BLaER1 (cell line): ENCODE measurements around the gene MED13L.

Experiments used
- H3K27ac ChIP-seq: shearing (Covaris generic); formaldehyde crosslinking; 2 replicates; pipeline ENCODE4 v1.8.1; 2022
- H3K27me3 ChIP-seq: shearing (Covaris generic); formaldehyde crosslinking; 2 replicates; pipeline ENCODE4 v1.8.1; 2022
- H3K36me3 ChIP-seq: shearing (Covaris generic); formaldehyde crosslinking; 2 replicates; pipeline ENCODE4 v1.8.1; 2022
- H3K4me1 ChIP-seq: shearing (Covaris generic); formaldehyde crosslinking; 2 replicates; pipeline ENCODE4 v1.8.1; 2022
- H3K4me2 ChIP-seq: shearing (Covaris generic); formaldehyde crosslinking; 2 replicates; pipeline ENCODE4 v1.8.1; 2022
- H3K4me3 ChIP-seq: shearing (Covaris generic); formaldehyde crosslinking; 2 replicates; pipeline ENCODE4 v1.8.1; 2022
- H3K9ac ChIP-seq: shearing (Covaris generic); formaldehyde crosslinking; 2 replicates; pipeline ENCODE4 v1.8.1; 2022
- H3K9me3 ChIP-seq: shearing (Covaris generic); formaldehyde crosslinking; 2 replicates; pipeline ENCODE4 v1.8.1; 2022
- H4K20me1 ChIP-seq: shearing (Covaris generic); formaldehyde crosslinking; 2 replicates; pipeline ENCODE4 v1.8.1; 2022
- Cebpa-rat ChIP-seq: shearing (Covaris generic); IDR thresholded peaks from 2 replicates; pipeline ENCODE4 v1.8.1; 2022

The MED13L gene

DNA sequence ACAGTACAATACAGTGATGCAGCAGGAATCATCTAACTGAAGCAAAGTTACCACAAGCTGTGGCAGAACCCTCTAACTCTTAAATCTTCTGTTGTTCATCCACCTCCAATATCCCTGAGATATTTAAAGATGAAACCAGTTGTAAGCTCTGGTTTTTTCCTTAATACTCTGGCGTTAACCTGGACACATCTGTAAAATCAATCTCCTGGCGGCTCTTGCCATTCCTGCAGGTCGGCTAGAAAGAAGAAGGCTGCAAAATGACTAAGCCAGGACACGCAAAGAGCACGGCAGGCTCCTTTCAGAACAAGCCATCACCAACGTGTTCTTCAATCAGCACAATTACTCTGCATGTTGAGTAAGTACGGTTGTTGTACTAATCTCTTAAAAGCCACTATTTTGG, 309.3 kb downstream of the MED13L start:
- no peak overlapping the region for H3K4me2 ChIP-seq
- no peaks in the 10 kb centered on the region for H3K9me3 ChIP-seq
- no peak overlapping the region for H3K9ac ChIP-seq
- no peak overlapping the region for H3K27ac ChIP-seq
- H3K4me3 ChIP-seq = no peak overlapping the region
- H4K20me1 ChIP-seq = peaks cover 11% of the 10 kb centered on the region; the same call in 1 of the 2 replicates
- H3K4me1 ChIP-seq = no peaks in the 10 kb centered on the region
- no peaks in the 10 kb centered on the region for H3K27me3 ChIP-seq
- TF ChIP-seq Cebpa-rat = no peak
- peaks cover 98% of the 10 kb centered on the region for H3K36me3 ChIP-seq

GRCh38 chr12:115966376-115966775, 311.1 kb downstream of the MED13L start:
- H3K36me3 ChIP-seq = peaks cover 98% of the 10 kb centered on the region
- H3K9ac ChIP-seq = no peak overlapping the region
- H3K27me3 ChIP-seq = no peaks in the 10 kb centered on the region
- peaks cover 4% of the 10 kb centered on the region for H3K4me1 ChIP-seq
- H3K9me3 ChIP-seq = no peaks in the 10 kb centered on the region
- no peak overlapping the region for H3K4me3 ChIP-seq
- H3K4me2 ChIP-seq = no peak overlapping the region
- H3K27ac ChIP-seq = no peak overlapping the region
- H4K20me1 ChIP-seq = peaks cover 14% of the 10 kb centered on the region
- TF ChIP-seq Cebpa-rat = no peak

DNA sequence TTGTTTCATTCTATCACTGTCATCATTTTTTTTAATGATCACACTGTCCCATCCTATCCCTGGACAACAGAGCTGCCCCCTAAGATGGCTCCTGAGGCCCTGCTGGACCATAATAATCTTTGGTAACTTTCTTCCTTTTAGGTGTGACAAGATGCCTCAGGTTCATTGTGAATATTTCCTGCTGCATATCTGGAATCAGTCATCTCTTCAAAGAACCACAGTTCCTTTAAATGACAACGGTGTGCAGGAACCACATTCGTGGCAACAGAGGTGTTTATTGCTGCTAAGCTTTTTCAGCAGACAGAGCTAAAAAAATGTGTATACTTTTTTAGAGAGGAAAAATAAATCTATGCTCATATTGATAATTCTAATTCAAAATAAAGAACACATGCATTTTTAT, 312.9 kb downstream of the MED13L start:
- peaks cover 100% of the 10 kb centered on the region for H3K36me3 ChIP-seq
- no peak overlapping the region for H3K4me3 ChIP-seq
- peaks cover 24% of the 10 kb centered on the region for H4K20me1 ChIP-seq
- H3K27ac ChIP-seq = no peak overlapping the region
- H3K9me3 ChIP-seq = no peaks in the 10 kb centered on the region
- peaks cover 13% of the 10 kb centered on the region for H3K4me1 ChIP-seq
- H3K9ac ChIP-seq = no peak overlapping the region
- no peaks in the 10 kb centered on the region for H3K27me3 ChIP-seq
- TF ChIP-seq Cebpa-rat = no peak
- H3K4me2 ChIP-seq = no peak overlapping the region

GRCh38 chr12:115964214-115964613, 313.3 kb downstream of the MED13L start:
- no peak for TF ChIP-seq Cebpa-rat
- peaks cover 24% of the 10 kb centered on the region for H4K20me1 ChIP-seq
- H3K4me1 ChIP-seq = peaks cover 13% of the 10 kb centered on the region
- no peak overlapping the region for H3K4me3 ChIP-seq
- no peak overlapping the region for H3K9ac ChIP-seq
- H3K9me3 ChIP-seq = no peaks in the 10 kb centered on the region
- no peaks in the 10 kb centered on the region for H3K27me3 ChIP-seq
- H3K27ac ChIP-seq = no peak overlapping the region
- no peak overlapping the region for H3K4me2 ChIP-seq
- peaks cover 96% of the 10 kb centered on the region for H3K36me3 ChIP-seq

DNA sequence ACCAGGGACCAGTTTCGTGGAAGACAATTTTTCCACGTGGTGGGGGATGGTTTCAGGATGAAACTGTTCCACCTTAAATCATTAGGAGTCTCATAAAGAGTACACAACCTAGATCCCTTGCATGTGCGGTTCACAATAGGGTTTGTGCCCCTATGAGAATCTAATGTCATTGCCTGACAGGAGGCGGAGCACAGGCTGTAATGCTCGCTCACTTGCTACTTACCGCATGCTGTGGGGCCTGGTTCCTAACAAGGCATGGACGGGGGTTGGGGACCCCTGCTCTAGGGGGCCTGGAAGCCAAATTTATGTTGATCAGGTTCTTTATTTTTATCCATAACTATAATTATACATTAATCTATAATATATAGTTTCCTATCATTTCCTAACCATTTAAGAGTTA, 315.3 kb downstream of the MED13L start:
- Histone ChIP-seq H3K9ac (no peak overlapping the region), H3K36me3 (peaks cover 88% of the 10 kb centered on the region)
- TF ChIP-seq Cebpa-rat = no peak

DNA sequence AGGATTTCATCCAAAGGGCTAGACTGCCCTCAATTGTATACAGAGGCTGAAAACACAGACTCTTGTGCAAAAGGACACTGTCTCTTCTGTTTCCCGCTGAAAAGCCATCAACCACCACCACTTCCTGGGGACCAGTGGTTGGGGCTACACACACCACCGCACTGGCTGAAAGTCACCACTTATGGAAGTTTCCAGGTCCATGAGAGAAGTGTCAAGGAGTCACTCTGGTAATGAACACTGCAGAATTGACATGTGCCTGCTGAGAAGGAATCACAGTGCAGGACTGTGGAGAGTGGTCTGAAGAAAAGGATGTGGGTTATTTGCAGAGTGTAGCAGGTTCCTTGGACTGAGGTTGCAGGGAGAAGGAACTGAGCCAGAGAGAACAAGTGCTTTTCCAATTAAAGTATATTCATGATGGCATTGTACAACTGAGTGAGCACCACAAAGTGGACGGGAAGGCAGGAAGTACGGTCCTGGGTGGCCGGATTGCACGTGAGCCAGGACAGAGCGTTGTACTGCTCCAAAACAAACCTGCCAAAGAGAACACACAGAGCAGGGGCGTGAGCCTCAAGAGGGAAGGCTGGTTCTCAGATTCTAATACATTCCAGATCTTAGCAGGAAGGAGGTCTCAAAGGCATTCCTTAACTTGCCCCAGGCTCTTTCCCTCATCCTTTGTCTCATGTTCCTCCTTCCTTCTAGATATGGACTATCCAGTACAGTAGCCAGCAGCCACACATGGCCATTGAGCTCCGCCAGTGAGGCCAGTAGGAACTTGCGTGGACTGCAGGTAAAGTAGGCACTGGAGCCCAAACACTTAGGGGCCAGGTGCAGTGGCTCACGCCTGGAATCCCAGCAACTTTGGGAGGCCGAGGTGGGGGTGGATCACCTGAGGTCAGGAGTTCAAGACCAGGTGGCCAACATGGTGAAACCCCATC, 316.4 kb downstream of the MED13L start:
- Histone ChIP-seq H3K4me2 (no peak overlapping the region; the same call in 1 of the 2 replicates), H3K27ac (no peak overlapping the region), H3K36me3 (peaks cover 88% of the 10 kb centered on the region), H3K9ac (no peak overlapping the region), H4K20me1 (peaks cover 15% of the 10 kb centered on the region), H3K9me3 (no peaks in the 10 kb centered on the region), H3K4me3 (no peak overlapping the region), H3K27me3 (no peaks in the 10 kb centered on the region), H3K4me1 (peaks cover 13% of the 10 kb centered on the region)
- no peak for TF ChIP-seq Cebpa-rat

More for the DNA sequence above, 315.3 kb downstream of the MED13L start:
- no peak overlapping the region for H3K27ac ChIP-seq
- H4K20me1 ChIP-seq = peaks cover 24% of the 10 kb centered on the region
- no peaks in the 10 kb centered on the region for H3K27me3 ChIP-seq
- H3K4me2 ChIP-seq = no peak overlapping the region
- no peak overlapping the region for H3K4me3 ChIP-seq
- peaks cover 13% of the 10 kb centered on the region for H3K4me1 ChIP-seq
- no peaks in the 10 kb centered on the region for H3K9me3 ChIP-seq

- Histone ChIP-seq H3K4me1 (peaks cover 13% of the 10 kb centered on the region), H3K9ac (no peak overlapping the region), H3K9me3 (no peaks in the 10 kb centered on the region), H3K4me2 (no peak overlapping the region), H3K4me3 (no peak overlapping the region), H3K36me3 (peaks cover 61% of the 10 kb centered on the region), H3K27me3 (no peaks in the 10 kb centered on the region), H4K20me1 (peaks cover 13% of the 10 kb centered on the region), H3K27ac (no peak overlapping the region)
- no peak for TF ChIP-seq Cebpa-rat
Measured at GRCh38 chr12:115957686-115958290, 319.7 kb downstream of the MED13L start.

DNA sequence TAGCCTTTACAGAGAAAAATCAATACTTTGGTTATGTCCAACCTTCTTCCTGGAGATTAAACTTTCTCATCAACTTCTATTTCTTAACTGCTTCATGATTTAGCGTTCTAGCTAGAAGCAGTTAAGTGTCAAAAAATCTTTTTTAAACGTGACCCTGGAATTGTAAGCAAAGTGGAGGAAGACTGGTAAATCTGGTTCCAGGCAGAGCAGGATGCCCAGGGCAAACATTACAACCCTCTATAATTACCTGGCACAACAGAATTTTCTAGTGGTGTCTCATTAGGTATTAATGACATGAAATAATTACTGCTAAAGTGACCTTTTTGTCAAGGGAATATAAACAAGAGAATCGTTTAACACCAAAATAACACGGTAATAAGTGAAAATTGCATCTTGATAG, 320.8 kb downstream of the MED13L start:
- peaks cover 55% of the 10 kb centered on the region for H3K36me3 ChIP-seq
- H3K9ac ChIP-seq = no peak overlapping the region
- TF ChIP-seq Cebpa-rat = no peak
- H3K27me3 ChIP-seq = no peaks in the 10 kb centered on the region
- H3K4me3 ChIP-seq = no peak overlapping the region
- peaks cover 12% of the 10 kb centered on the region for H4K20me1 ChIP-seq
- H3K4me1 ChIP-seq = peaks cover 12% of the 10 kb centered on the region
- no peaks in the 10 kb centered on the region for H3K9me3 ChIP-seq
- no peak overlapping the region for H3K27ac ChIP-seq
- no peak overlapping the region for H3K4me2 ChIP-seq

GRCh38 chr12:115956236-115956635, 321.3 kb downstream of the MED13L start:
- TF ChIP-seq Cebpa-rat = no peak
- Histone ChIP-seq H4K20me1 (peaks cover 8% of the 10 kb centered on the region), H3K9me3 (no peaks in the 10 kb centered on the region), H3K27ac (no peak overlapping the region), H3K4me1 (peaks cover 8% of the 10 kb centered on the region), H3K4me2 (no peak overlapping the region), H3K36me3 (peaks cover 54% of the 10 kb centered on the region), H3K27me3 (no peaks in the 10 kb centered on the region), H3K9ac (no peak overlapping the region), H3K4me3 (no peak overlapping the region)

DNA sequence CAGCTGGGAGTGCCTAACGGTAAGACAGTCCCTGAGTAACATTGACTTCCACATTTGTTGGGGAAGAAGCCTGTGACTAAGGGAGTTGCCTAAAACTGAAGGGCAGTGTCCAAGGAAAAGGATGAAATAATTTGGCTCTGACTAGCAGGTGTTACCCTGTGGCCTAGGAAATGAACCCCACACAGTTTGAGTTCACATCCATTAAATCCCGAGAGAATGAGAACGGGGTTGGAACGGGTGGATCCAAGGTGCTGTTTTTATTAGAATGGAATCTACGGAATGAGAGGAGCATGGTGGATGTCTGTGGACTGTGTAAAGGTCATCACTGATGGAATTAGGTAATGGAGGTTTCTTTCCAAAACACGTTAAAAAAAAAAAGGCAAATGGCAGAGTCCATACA, 324.0 kb downstream of the MED13L start:
- Histone ChIP-seq H4K20me1 (no peaks in the 10 kb centered on the region), H3K4me3 (no peak overlapping the region), H3K36me3 (peaks cover 52% of the 10 kb centered on the region), H3K9ac (no peak overlapping the region), H3K4me1 (no peaks in the 10 kb centered on the region), H3K27ac (no peak overlapping the region), H3K27me3 (no peaks in the 10 kb centered on the region), H3K9me3 (no peaks in the 10 kb centered on the region), H3K4me2 (no peak overlapping the region)
- TF ChIP-seq Cebpa-rat = no peak
